Measurements from ENCODE around the gene ARMCX5.
A peak's percentile ranks its signal among the peaks of the same experiment; 100 is the strongest.

The ARMCX5 gene

GRCh38 chrX:102599084-102599950, at the start of gene ARMCX5:
ARMCX5 (plus strand) TSS chrX:102599515; CDS start chrX:102602142, 2,627 bp downstream.
- DNase-seq (ENCODE audit: low spot score), result peak; percentile 69

GRCh38 chrX:102558607-102559006, 40.7 kb upstream of the ARMCX5 start:
- no peak for DNase-seq (ENCODE audit: low spot score)

GRCh38 chrX:102560423-102561068, 38.8 kb upstream of the ARMCX5 start:
- DNase-seq (ENCODE audit: low spot score), result no peak

DNA sequence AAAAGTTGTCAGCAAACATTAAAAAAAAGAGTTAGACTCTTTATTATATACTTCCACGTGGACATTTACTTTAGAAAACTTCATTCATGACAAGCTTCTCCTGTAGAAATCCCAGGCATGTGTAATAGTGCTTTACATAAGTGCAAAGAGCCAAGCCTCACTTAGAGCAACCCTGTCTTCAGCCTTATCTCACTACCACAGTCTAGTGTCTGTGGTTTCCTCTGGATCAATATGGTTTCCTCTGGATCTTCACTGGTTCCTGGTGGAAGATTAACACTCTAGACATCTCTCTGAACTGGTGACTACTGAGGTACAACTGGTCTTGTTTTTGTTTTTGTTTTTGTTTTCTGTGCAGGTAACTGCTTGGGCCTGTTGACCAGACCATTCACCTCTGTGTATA, 18.4 kb upstream of the ARMCX5 start:
- no peak for DNase-seq (ENCODE audit: low spot score)

- DNase-seq (ENCODE audit: low spot score), result no peak
Observed at GRCh38 chrX:102593367-102593766, 5.9 kb upstream of the ARMCX5 start.

DNA sequence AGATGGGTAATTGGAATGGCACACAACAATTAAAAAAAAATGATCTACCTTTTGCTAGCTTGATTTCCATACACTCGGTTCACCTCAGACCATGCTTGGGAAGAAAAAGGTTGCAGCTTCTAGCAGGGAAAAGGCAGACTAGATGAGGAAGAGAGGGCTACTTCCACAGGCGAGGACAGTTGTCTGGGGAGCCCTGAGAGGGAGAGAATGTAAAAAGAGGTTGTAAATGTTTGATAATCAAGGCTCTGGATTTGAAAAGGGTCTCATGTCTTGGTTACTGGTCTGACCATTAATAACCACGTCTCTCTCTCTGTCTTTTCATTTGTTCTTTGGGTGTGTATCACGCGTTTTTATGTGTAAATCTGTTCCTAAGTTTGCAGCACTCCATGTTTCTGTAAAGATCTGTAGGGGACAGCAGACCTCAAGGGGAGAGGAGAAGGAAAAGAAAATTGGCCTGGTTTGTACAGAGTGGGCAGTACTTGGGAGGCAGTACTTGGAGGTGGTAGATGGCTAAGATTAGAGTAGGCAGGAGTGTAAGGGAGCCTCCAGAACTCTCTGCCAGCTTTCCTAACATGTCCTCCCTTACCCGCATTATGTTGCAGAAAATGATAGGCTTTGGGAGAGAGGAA, 750 bp downstream of the ARMCX5 start:
- DNase-seq (ENCODE audit: low spot score), result peak; percentile 14

- DNase-seq (ENCODE audit: low spot score), result no peak
Observed at GRCh38 chrX:102604327-102604726, 5.0 kb downstream of the ARMCX5 start.

DNA sequence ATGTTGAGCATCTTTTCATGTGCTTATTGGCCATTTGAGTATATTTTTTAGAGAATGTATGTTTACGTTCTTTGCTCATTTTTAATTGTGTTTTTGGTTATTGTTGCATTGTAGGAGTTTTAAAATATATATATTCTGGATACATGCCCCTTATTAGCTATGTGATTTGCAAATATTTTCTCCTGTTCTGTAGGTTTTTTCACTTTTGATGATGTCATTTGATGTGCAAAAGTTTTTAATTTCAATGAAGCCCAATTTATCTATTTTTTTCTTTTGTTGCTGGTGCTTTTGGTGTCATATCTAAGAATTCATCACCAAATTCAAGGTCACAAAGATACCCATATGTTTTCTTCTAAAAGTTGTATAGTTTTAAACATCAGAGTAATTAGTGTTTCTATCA, 6.8 kb downstream of the ARMCX5 start:
- DNase-seq (ENCODE audit: low spot score), result no peak

- no peak for DNase-seq (ENCODE audit: low spot score)
Observed at GRCh38 chrX:102610905-102611304, 11.6 kb downstream of the ARMCX5 start.

DNA sequence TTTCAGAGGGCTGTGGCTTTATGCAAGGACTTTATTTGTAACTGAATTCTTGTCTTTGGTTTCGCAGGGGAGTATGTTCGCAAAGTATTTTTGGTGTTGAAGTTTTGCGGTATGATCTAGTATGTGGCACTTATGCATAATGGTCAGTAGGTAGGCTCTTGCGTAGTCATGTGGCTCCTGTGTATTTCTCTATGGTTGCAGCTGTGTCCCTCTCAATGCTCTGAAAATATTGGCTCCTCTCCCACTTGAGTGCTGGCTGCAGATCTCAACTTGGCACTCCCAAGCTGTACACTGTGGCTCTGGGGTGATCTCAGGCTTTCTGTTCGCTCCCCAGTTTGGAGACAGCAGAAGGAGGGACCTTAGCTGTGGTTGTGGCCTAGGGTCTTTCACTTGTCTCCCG, 24.8 kb downstream of the ARMCX5 start:
- no peak for DNase-seq (ENCODE audit: low spot score)

GRCh38 chrX:102627640-102628039, 28.3 kb downstream of the ARMCX5 start:
- DNase-seq (ENCODE audit: low spot score), result no peak

DNA sequence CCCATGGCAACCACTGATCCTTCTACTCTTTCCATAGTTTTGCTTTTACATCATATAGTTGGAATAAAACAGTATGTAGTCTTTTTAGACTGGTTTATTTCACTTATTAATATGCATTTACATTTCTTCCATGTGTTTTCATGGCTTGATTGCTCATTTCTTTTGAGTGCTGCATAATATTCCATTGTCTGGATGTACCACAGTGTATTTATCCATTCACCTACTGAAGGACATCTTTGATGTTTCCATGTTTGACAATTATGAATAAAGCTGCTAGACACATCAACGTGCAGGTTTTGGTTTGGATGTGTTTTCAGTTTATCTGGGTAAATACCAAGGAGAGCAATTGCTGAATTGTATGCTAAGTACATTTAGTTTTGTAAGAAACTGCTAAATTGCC, 38.2 kb downstream of the ARMCX5 start:
- DNase-seq (ENCODE audit: low spot score), result no peak

- DNase-seq (ENCODE audit: low spot score), result no peak
Observed at GRCh38 chrX:102650903-102651241, 51.6 kb downstream of the ARMCX5 start.

DNA sequence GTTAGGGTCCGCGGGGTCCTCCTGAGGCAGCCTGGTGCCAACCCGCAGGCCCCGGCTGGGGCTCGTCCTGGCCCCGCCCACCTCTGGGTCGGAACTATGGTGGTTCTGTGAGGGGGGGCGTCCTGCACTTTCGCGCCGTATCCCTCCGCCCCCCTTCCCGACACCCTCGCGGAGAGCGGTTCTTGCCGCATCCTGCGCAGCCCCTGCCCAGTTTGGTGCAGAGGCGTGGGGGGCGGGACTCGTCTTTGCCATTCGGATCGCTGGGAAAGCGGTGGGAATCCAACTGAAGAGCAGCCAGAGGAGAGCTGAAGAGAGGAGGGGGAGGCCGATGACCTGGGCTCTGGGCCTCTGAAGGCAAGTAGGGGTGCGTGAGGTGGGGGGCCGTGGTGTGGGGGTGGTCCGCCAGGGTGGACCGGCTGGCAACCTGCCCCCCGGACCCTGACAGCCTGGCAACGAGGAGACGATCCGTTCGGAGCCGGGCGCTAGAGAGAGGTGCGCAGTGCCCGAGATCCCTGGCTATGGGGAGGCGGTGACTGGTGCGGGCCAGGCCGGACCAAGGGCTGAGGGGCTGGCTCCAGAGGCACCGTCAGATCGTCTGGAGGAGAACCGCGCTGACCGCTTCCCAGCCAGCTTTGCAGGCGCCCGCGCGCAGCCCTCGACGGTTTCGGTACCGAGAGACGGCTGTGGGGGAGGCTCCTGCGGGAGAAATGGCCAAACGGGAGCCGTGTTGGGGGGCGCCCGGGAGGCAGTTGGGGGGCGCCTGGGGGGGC, 52.1 kb downstream of the ARMCX5 start, which contains the start of gene GPRASP1:
Gene GPRASP1, plus strand, starts transcription at position 242 of the 770 bp plus-strand sequence. CDS start 2,431 bp downstream, outside the sequence.
- peak; percentile 50 for DNase-seq (ENCODE audit: low spot score)

DNA sequence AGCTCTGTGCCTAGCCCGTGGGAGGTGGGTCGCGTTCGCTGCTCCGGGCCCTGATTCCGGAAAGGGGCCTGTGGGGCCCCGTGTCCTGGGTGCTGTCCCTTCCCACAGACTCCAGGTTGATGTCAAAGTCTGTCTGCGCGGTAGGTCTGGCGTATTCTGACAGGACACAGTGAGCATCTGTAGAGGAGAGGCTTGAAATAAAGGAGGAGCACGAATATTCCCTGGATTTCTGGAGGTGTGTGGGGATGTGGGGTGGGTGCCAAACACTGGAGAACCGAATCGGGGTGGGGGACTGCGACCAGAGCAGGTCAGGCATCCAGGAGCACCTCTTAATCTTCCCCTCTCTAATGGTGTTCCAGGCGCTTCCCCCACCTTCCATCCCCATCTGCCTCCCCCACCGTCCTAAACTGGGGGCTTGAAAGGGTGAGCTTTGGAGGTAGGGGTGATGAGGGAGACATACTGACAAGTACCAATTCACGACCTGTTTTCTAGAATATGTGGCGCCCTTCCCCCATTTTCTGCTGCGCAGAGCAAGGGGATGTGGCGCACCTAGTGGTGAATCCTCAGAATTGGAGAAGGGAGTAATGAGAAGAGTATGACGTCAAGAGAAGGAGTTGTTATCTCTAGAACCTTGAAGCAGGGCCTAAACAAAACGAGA, 52.8 kb downstream of the ARMCX5 start:
- DNase-seq (ENCODE audit: low spot score), result peak; percentile 11
